Endothelial cell (in vitro differentiated cells): ENCODE results near the gene NOP9. TPM values are rescaled to one million over a fixed set of nuclear protein-coding genes. Genes with fewer than 3 reads are reported as not detected.

Experiments used
- DNase-seq: peaks from one replicate; pipeline ENCODE4 v3.0.0; 2021; ENCODE audit warnings: low spot score
- H3K27ac Mint-ChIP-seq: one replicate; pipeline ENCODE4 v1.8.0; 2021; ENCODE audit warnings: mixed read lengths, inconsistent platforms; ENCODE audit not compliant: unreplicated experiment
- H3K27me3 Mint-ChIP-seq: one replicate; pipeline ENCODE4 v1.8.0; 2021; ENCODE audit warnings: mild to moderate bottlenecking, moderate library complexity, mixed read lengths, inconsistent platforms; ENCODE audit not compliant: unreplicated experiment
- H3K36me3 Mint-ChIP-seq: one replicate; pipeline ENCODE4 v1.8.0; 2021; ENCODE audit warnings: mild to moderate bottlenecking, low read depth, mixed read lengths, inconsistent platforms; ENCODE audit not compliant: unreplicated experiment
- H3K4me1 Mint-ChIP-seq: one replicate; pipeline ENCODE4 v1.8.0; 2021; ENCODE audit warnings: mild to moderate bottlenecking, mixed read lengths, inconsistent platforms; ENCODE audit not compliant: unreplicated experiment
- H3K4me3 Mint-ChIP-seq: one replicate; pipeline ENCODE4 v1.8.0; 2021; ENCODE audit warnings: mild to moderate bottlenecking, mixed read lengths, inconsistent platforms; ENCODE audit not compliant: unreplicated experiment
- H3K9me3 Mint-ChIP-seq: one replicate; pipeline ENCODE4 v1.8.0; 2021; ENCODE audit warnings: mixed read lengths, inconsistent platforms; ENCODE audit not compliant: unreplicated experiment
- total RNA-seq: library from RNA; stranded (reverse); fragmentation: NEBNext Ultra II Directional; extraction: Animal tissue kit (Norgen Biotek cat#: 25700); gene quantifications from one replicate; pipeline ENCODE4 v1.2.1, GENCODE V29; 2021; ENCODE audit not compliant: unreplicated experiment
- TF ChIP-seq, protein P1 (sequence below): fragments of 200-600 bp; sonication (generic); IDR thresholded peaks from one replicate; pipeline ENCODE4 v1.5.0; 2021; ENCODE audit warnings: antibody characterized with exemption; ENCODE audit not compliant: unreplicated experiment

NOP9 gene
- total RNA-seq, 1 donor from 2014 or later = 27.2 TPM

- peaks cover 11% of the 10 kb centered on the region for H3K27me3 Mint-ChIP-seq
- no peak overlapping the region for H3K4me3 Mint-ChIP-seq
- H3K36me3 Mint-ChIP-seq = peaks cover 3% of the 10 kb centered on the region
- H3K4me1 Mint-ChIP-seq = peaks cover 8% of the 10 kb centered on the region
- no peaks in the 10 kb centered on the region for H3K9me3 Mint-ChIP-seq
- H3K27ac Mint-ChIP-seq = no peak overlapping the region
- TF ChIP-seq, protein P1, sequence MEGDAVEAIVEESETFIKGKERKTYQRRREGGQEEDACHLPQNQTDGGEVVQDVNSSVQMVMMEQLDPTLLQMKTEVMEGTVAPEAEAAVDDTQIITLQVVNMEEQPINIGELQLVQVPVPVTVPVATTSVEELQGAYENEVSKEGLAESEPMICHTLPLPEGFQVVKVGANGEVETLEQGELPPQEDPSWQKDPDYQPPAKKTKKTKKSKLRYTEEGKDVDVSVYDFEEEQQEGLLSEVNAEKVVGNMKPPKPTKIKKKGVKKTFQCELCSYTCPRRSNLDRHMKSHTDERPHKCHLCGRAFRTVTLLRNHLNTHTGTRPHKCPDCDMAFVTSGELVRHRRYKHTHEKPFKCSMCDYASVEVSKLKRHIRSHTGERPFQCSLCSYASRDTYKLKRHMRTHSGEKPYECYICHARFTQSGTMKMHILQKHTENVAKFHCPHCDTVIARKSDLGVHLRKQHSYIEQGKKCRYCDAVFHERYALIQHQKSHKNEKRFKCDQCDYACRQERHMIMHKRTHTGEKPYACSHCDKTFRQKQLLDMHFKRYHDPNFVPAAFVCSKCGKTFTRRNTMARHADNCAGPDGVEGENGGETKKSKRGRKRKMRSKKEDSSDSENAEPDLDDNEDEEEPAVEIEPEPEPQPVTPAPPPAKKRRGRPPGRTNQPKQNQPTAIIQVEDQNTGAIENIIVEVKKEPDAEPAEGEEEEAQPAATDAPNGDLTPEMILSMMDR = no peak
- no peak for DNase-seq
Observed at GRCh38 chr14:24277606-24278321, 21.9 kb upstream of the NOP9 start.

- no peak for DNase-seq
- Mint-ChIP-seq H3K27me3 (peaks cover 11% of the 10 kb centered on the region), H3K27ac (peak overlapping the region; percentile 26), H3K4me3 (peak overlapping the region; percentile 16), H3K9me3 (no peaks in the 10 kb centered on the region), H3K36me3 (peaks cover 3% of the 10 kb centered on the region), H3K4me1 (peaks cover 8% of the 10 kb centered on the region)
- TF ChIP-seq, protein P1 = no peak
Observed at GRCh38 chr14:24278424-24278823, 21.2 kb upstream of the NOP9 start.

GRCh38 chr14:24279301-24280186, 20.1 kb upstream of the NOP9 start:
- Mint-ChIP-seq H3K27me3 (peaks cover 11% of the 10 kb centered on the region), H3K4me3 (no peak overlapping the region), H3K27ac (no peak overlapping the region), H3K9me3 (no peaks in the 10 kb centered on the region), H3K4me1 (peaks cover 8% of the 10 kb centered on the region), H3K36me3 (peaks cover 3% of the 10 kb centered on the region)
- TF ChIP-seq, protein P1 = no peak
- DNase-seq = no peak

DNA sequence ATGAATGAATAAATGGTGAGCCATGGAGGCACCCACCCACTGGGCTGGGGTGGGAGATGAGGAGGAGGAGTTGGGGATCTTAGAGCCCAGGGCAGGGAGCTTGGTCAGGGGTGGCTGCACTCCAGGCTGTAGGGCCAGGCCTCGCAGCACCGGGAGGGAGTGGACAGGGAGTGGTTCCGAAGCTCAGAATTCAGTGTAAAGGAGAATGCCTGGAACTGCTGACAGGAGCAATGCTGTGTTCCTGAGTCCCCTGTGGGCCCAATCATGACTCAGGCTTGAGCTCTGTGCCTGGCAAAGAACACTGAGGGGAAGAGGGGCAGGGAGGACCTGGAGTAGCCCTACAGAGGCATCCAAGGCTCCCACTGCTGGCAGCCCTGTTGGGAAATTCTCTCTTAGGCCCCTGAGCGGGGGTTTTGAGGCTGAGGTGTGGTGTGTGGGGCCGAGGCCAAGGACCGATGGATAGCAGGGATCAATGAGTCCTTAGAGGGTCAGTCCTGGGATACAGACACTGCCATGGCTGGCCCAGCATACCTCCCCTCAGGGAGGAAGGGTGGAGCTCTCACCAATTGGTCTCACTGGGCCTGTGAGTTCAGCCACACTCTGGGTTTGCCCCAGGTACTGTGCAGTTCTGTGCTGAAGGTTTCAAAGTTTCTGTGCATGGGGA, 18.7 kb upstream of the NOP9 start:
- H3K36me3 Mint-ChIP-seq = no peaks in the 10 kb centered on the region
- TF ChIP-seq, protein P1 = no peak
- DNase-seq = no peak
- H3K27ac Mint-ChIP-seq = no peak overlapping the region
- peaks cover 13% of the 10 kb centered on the region for H3K27me3 Mint-ChIP-seq
- H3K9me3 Mint-ChIP-seq = no peaks in the 10 kb centered on the region
- peaks cover 8% of the 10 kb centered on the region for H3K4me1 Mint-ChIP-seq
- no peak overlapping the region for H3K4me3 Mint-ChIP-seq
